NCI-H226 (cell line): Measurements from ENCODE around the gene RAD51B.
A peak's percentile ranks its signal among the peaks of the same experiment; 100 is the strongest.

Source experiments
- DNase-seq: peaks from one replicate; pipeline ENCODE4 v3.0.0-alpha.2; 2015

The RAD51B gene

DNA sequence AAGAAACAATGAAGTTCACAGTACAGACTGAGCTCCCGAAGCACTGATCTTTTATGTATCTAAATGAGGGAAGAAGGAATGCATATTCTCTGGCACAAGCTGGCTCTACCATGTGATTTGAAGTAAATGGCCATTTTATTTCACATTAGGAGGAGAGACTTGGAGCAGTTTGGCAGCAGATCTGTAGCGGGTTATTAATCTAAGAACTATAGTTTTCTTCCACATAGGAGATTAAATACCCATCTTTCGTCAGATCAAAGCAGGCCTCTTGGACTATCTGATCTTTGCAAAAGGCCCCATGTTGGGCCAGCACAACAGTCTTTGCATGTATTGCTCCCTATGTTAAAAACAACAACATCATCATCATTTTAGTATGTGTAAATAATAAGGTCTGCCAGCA lies 495.5 kb downstream of the RAD51B start:
- DNase-seq: no peak

DNA sequence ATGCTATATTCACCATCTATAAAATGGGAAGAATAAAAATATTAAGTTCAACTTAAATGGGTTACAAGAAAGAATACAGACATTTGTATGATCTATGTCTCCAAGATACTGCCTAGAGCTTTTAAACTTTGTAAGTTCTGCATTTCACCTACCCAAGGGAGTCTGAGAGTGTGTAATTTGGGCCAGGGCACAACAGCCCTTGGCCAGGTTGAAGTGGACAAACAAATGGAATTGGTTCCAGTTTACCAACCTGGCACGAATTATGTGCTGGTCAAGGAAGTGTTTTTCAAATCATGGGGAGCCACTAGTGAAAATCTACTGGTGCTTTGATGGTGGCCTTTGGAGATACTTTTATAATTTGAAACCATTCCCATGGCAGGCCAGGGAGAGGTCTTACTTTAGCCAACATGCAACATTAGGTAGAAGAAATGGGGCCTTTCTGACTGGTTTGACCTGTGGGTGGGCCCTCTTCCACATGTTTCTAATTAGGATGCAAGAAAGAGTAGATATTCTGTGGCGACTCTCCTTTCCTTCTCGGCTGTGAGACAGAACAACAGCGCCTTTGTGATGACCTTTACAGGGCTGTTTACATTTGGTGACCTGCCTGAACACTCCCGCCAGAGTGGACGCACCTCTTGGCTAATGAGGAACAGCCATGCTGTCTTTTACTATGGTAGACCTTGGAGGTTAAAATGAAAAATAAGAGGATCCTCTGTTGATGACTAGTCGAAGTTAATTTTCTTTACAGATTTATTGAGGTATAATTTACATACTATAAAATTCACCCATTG lies 496.7 kb downstream of the RAD51B start:
- no peak for DNase-seq

DNA sequence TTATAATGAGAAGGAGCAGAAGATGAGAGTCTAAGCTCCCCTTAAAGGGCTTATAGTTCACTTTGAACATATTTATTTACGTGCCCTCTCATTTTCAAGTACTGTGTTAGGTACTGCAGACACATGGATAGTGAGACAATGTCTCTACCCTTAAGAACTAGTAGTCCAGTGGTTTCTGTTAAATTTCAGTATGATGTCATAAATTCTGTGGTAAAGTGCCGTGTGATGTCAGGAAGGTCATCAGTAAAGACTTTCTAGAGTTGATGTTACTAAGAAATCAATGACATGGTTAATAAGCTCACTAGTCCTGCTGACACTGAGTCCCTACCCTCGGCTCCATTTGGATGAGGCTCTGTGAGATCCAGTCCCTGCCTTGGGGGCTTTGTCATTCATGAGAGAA lies 497.7 kb downstream of the RAD51B start:
- no peak for DNase-seq

DNA sequence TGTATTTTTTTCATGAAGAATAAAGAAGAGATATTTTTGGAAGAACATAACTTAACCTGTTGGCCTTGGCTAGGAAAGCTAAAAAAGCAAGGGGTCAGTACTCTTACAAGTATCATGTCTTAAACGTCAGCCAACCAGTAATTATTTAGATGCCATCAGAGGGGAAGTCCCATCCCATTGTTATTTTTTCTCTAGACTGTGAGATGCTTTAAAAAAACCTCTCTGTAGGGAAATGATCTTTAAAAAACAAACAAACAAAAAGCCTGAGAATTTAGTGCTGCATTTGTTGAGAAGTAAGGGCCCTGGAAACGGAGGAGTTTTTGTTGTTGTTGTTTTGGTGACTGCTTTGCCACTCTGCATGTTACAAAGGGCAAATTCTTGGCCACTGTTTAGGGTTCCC lies 499.2 kb downstream of the RAD51B start:
- DNase-seq: no peak

DNA sequence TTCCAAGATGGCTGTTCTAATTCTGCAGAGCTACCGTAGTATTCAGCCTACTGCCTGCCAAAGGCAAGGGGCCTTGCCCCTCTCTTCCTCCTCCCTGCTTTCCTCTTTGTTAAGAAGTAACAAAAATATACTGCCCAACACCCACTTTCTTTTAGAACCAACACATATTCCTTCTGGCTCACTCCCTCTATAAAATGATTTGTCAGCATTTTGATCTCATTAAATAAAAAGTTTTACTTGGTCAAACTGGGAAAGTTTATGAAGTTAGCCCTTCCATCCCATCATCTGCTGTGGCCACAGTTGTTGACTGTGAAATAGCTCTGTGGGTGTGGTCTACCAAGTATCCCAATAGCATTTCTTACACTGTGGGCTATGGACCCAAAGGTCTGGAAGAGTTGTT lies 500.9 kb downstream of the RAD51B start:
- DNase-seq: no peak

DNA sequence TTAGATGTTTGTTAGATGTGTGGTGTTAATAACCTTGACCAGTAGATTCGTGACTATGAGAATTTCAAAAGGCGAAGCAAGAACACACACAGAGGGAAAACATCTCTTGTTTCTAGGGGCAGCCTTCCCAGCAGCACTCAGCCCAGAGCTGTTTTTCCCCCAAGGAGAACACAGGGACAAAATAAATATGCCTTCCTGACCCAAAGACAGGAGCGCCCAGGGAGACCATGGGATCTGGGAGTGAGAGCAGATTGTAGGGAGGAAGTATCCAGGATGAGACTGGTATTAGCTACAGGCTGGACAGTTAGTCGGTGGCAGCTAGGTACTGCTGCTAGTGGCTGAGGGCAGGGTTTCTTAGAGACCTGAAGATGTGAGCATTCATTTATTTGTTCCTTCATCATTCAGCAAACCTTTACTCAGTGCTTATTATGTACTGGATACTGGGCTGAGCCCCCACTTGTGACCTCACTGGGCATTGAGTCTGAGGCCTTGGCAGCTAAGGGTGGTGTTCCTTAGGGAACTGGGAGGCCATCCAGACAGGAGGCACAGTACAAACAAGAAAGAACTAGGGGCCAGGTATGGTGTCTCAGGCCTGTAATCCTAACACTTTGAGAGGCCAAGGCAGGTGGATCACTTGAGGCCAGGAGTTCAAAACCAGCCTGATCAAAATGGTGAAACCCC lies 503.5 kb downstream of the RAD51B start:
- no peak for DNase-seq

DNA sequence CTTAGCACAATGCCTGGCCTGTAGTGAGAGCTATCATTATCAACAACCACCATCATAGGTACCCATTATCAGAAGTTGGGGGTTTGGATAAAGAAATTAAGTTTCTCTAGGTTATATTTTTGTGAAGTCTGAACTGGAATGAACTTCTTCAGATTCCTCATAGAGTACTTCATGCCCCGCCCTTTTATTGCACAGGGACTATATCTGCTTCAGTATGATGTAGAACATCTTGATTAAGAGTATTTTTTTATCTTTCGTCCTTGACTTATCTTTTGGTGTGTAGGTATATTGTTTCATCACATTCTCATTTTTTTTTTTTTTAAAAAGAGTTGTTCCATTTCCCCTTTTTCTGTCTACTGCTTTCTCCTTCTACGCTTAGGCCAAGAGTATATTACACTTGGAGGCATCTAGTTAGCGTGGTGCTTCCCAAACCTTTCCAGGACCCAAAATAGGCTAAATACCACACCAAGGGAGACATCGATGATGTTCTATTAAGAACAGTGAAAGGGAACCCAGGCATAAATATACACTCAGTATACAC lies 505.8 kb downstream of the RAD51B start:
- DNase-seq: no peak

DNA sequence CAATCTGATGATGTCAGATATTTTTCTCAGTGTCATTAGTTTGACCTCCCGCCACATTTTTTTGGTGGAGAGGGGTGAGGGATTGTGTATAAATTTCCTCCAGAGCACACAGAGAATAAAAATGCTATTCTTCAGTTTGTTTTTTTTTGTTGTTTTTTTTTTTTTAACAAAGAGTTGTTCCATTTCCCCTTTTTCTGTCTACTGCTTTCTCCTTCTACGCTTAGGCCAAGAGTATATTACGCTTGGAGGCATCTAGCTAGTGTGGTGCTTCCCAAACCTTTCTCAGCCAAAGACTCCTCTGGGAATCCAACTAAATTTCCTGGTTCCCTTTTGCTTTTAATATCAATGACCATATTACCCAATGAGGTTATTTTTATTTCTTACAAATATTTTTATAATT lies 507.7 kb downstream of the RAD51B start:
- DNase-seq: no peak

DNA sequence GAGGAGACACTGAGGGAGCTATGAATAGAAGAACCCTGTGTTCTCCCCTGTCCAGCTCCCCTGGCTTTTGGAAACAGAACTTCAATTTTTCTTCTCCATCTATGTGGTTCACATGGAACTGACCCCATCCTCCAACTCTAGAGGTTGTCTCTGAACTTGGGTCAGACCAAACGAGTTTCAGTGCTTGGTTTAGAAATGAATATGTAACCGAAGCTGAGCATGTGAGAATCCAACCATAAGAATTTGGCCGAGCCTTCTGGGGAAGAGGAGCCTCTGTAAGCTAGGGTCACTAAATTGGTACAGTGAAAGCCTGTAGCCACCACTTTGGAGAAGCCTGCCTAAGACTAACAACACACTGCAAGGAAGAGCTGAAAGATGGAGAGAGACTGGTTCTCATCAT lies 508.9 kb downstream of the RAD51B start:
- DNase-seq: no peak

DNA sequence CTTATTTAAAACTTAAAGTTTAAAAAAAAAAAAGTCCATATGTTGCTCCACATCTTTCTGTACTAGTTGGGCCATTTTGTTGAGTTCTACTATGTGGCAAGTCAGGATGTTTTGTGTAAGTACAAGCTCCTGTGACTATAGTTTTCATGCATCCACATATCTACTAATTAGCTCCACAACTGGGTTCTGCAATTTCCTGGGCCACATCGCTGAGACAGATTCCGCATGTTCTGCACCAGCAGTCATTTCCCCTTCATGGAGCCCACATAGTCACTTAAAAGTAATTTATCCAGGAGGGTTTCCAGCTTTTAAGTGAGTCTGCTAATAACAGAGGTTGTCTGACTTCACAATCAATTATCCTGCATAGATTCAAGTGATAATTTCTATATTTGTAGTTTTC lies 511.8 kb downstream of the RAD51B start:
- DNase-seq: no peak

DNA sequence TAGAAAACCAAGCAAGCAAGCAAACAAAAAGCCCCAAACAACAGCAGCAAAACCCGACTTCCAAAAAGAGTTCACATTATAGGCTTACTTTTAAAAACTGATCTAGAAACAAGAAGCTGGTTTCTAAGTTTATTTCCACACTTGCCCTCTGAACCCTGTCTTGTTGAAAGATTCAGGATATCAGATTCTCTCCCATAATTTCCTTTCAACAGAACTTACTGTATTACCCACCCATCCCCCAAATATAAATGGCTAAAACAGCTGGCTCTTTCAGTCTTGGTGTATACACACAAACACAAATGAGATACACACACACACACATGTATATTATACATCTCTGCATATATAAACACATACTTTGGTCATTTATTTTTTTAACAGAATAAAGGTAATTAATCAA lies 512.4 kb downstream of the RAD51B start:
- no peak for DNase-seq

DNA sequence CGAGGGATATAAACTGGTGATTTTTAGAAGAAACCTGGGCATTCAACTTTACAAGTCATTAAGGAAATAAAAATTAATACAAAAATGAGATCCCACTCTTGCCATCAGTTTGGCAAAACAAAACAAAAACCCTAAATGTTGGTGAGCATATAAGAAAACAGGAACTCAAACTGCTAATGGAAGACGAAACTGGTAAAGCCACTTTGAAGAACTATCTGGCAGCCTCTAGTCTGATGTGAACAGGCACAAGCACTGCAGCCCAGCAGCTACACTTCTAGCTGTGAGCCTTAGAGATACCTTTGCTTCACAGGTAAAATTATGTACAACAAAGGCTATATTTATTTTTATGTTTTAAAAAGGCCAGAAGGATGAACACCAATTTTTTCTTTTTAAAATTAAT lies 513.7 kb downstream of the RAD51B start:
- no peak for DNase-seq

DNA sequence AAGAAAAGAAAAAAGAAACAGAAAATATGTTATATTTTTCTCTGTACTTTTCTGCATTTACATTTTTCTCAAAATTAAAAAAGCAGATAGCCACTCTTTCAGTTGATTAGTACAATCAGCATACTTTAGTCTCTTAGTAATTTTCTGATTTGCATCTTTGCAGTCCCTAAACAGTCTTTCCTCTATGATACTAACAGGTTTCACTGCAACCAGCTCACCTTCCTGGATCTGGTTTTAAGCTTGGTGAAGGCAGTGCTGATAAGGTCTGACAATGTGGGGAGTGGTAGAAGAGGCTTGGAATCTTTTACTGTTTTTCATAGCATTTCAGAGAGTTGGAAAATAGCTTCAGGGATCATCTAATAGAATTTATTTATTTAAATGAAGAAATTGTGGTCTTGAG lies 515.7 kb downstream of the RAD51B start:
- DNase-seq: no peak

DNA sequence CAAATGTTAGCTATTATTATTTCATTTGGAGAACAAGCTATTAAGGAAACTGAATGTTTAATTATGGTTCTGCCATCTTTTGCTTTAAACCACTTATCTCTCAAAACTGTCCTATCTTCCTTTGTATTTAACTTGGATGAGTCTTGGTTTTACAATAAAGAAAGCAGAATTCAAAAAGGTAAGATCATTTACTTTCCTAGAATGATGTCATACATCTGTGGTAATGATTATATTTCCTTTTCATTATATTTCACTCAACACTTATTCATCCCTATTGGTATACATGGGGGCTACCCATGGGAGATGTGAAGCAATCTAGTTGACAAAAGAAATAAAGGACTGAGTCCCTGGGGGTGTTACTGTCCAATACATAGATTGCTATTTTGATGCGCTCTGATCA lies 516.6 kb downstream of the RAD51B start:
- DNase-seq: no peak

DNA sequence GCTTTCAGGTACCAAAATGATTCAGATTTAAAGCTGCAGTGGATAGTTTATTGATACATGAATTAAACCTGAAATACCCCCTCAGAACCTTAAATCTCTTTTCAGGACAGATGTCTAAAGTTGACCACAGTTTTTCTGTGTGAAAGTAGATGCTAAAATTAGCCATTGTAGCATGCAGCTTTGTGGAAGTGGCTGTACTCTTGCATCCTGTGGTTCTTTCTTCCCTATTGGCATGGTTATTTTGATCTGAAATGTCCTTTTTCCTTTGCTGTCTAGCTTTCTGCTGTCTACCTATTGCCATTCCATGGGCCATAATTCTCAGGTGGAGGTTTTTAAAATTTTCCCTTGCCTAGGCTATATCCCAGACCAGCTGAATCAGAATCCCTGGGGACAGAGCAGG lies 517.7 kb downstream of the RAD51B start:
- no peak for DNase-seq

DNA sequence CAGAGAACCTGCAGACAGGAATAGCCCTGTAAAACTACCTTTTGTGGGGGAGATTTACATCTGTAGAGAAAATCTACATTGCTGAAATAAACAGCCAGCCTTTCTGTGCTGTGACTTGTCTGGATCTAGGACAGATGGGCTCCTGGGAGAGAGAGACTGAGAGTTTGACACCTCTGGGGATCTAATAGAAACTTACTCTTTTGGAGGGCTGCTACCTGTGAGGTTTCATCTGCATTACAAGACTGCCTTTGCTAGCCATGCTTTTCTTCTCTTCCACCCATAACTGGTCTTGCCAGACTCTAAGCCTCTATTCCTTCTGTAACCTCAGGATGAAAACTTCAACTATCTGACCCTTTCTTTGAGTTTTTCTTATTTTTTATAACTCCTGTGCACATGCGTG lies 520.7 kb downstream of the RAD51B start:
- DNase-seq: no peak

DNA sequence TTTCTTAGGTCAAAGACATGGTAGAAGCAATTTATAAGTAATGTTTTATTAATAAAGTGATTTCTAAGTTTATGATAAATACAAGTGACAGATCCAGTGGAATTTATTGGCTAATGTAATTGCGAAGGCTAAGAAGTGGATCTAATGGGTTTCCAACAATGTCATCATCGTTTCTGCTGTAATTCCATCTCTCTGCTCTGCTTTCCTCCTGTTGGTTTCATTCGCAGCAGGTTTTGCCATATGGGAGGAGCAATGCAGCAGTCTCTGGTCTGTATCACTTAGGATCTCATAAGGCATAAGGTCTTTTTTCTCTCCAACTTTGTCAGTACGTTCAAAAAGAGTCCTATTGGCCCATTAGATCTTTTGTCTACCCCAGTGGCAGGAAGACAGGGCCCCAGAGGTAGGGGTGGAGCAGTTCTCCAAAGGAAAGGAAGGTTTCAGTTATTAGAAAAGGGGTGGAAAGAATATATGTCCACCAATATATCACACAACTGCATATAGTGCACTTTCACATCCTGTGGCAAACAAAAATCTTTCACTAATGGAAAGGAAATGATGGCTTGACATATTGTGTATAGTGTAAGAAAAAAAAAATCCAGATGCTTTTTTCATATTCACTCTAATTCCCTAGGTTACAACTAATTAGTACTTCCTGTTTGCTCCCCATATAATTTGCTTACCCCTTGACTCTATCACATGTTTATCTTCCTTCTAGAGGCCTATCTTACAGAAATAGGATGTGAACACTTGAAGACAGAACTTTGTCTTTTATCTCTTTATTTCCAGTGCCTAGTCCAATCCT lies 522.0 kb downstream of the RAD51B start:
- no peak for DNase-seq

DNA sequence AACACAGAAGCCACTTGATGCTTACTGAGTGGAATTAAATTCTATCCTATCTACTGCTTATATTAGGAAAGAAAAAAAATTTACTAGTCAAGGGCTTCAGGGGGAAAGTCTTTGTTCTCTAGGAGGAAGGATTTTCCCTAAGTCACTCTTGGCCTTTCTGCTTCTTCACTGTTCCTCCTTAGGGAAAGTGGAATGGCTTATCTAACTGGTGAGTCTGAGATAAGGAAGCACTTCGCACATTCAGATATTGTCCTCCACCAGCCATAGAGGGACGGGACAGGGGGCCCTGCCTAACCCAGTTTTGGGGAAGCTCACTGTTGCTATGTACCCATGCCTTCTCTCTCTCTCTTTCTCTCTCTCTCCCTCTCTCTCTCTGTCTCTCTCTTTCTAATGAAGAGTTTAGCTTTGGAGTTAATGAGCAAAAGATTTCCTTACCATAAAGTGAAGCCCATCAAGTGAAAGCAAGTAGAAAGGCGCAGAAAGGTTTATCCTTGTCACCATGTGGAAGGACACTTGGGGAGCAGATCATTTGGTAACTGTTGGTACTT lies 522.7 kb downstream of the RAD51B start:
- DNase-seq: no peak

DNA sequence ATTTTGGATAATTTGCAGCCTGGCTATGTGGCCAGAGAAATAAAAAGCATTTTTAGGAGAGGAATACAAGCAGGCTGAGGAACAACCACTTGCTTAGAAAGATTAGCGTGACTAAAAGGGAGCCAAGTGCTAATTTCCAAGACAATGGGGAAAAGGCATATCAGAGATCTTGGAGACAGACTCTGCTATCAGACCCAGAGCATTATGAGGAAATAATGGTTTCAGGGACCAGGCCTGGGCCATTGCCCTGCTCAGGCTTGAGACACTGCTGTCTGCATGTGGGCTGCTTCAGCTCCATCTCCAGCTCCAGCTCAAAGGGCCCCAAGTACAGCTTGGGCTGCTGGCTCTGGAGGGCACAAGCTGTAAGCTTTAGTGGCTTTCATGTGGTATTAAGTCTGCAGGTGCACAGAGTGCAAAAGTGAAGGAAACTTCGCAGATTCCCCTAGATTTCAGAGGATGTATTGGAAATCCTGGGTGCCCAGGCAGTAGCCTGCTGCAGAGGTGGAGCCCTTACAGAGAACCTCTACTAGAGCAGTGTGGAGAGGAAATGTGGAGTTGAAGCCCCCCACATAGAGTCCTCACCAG lies 524.0 kb downstream of the RAD51B start:
- no peak for DNase-seq

DNA sequence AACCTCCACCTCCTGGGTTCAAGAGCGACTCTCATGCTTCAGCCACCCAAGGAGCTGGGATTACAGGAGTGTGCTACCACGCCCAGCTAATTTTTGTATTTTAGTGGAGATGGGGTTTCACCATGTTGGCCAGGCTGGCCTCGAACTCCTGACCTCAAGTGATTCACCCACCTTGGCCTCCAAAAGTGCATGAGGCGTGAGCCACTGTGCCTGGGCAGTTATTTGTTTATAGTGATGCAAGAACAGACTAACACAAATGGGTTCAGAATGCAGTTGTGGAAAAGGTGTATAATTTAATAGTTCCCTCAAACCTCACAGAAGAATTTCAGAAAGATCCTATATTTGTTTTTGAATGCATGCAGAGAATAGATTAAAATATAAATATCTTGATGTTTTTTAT lies 526.2 kb downstream of the RAD51B start:
- peak; percentile 21 for DNase-seq

DNA sequence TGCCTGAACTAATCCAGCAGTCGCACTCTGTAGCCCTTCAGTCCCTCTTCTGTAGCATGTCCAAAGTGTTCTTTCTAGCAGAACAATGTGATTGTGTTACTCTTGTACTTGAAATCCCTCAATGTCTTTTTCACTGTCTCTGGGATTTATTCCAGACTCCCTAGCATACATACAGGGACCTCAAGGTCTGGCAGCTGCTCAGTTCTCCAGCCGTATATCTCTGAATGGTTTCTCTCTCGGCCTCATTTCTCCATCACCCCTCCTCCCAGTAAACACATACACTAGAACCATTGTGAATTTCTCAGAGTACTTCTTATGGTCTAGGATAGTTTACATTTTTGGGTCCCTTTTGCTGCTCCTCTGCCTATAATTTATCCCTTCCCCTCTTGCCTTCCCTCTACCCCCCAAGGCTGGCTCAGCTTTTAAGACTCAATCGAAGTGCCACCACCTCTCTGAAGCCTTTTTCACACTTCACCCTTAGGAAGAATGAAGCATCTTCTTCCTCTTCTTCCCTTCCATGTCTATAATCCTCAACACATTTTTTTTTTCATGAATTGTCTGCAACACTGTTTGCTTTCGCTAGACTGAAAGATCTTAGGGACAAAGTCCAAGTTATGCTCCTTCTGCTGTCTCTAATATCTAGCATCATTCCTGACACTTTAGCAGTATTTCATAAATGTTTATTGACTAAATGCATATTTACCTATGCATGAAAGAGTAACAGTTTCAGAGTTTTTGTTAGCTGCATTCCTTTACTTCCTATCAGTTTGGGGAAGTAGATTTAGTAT lies 527.2 kb downstream of the RAD51B start:
- DNase-seq: no peak
